Sigmoid colon (tissue), 7 donors: Measurements from ENCODE around the gene ZFPM1. TPM values are rescaled to one million over a fixed set of nuclear protein-coding genes. Genes with fewer than 3 reads are reported as not detected.

Experiments
- DNase-seq: peaks from one replicate; pipeline ENCODE4 v3.0.0-alpha.2; 2019
- H3K27ac ChIP-seq, 4 donors: fragments of 200-600 bp; sonication (generic); one replicate each; pipeline ENCODE4 v1.5.1; 2016 to 2019; ENCODE audit warnings: mild to moderate bottlenecking in 1 of 4
- H3K27me3 ChIP-seq, 3 donors: fragments of 200-600 bp; sonication (generic); one replicate each; pipeline ENCODE4 v1.5.1; 2019; ENCODE audit warnings: mild to moderate bottlenecking in 1 of 3
- H3K36me3 ChIP-seq, 4 donors: fragments of 200-600 bp; sonication (generic); one replicate each; pipeline ENCODE4 v1.5.1; 2016 to 2019
- H3K4me1 ChIP-seq, 4 donors: fragments of 200-600 bp; sonication (generic); one replicate each; pipeline ENCODE4 v1.5.1; 2017 to 2019
- H3K4me3 ChIP-seq, 4 donors: fragments of 200-600 bp; sonication (generic); one replicate each; pipeline ENCODE4 v1.5.1; 2017 to 2019; ENCODE audit warnings: mild to moderate bottlenecking in 2 of 4, moderate library complexity in 1 of 4
- H3K9me3 ChIP-seq, 4 donors: fragments of 200-600 bp in 3 of 4; sonication (generic) in 3 of 4; one replicate each; pipeline versions ENCODE4 v1.5.1 to v1.6.1; 2013 to 2019
- CTCF ChIP-seq, 4 experiments: fragments of 450-650 bp in 3 of 4; fragments of 200-600 bp in 1 of 4; IDR thresholded peaks; one replicate each; pipeline ENCODE4 v1.5.1; 2016 to 2019; ENCODE audit warnings: antibody characterized with exemption in 4 of 4, mild to moderate bottlenecking in 3 of 4, moderate library complexity in 2 of 4
- EP300 ChIP-seq, 4 donors: sonication (generic); formaldehyde crosslinking; IDR thresholded peaks; one replicate each; pipeline ENCODE4 v1.6.1; 2017; ENCODE audit warnings: antibody characterized with exemption in 4 of 4
- POLR2A ChIP-seq, 2 donors: fragments of 450-650 bp; IDR thresholded peaks; one replicate each; pipeline ENCODE4 v1.6.1; 2016; ENCODE audit warnings: antibody characterized with exemption in 2 of 2, mild to moderate bottlenecking in 2 of 2, moderate library complexity in 2 of 2
- POLR2AphosphoS5 ChIP-seq, 4 donors: sonication (generic); formaldehyde crosslinking; IDR thresholded peaks; one replicate each; pipeline ENCODE4 v1.6.1; 2017; ENCODE audit warnings: antibody characterized with exemption in 4 of 4
- WGBS, 2 donors: extraction: QIAGEN DNeasy Blood & Tissue Kit; methylation state at CpG; one replicate each; pipeline ENCODE4 v1.1.7; 2013; 5-methylcytosine and 5-hydroxymethylcytosine counted together
- intact Hi-C: fragments of 100-400 bp; cut with DNase I; formaldehyde crosslinking; loops from one replicate; pipeline ENCODE4 v1.15.1; 2023
- polyA plus RNA-seq, 3 donors: library from polyadenylated mRNA; stranded (reverse); fragments of 200-250 nt; gene quantifications; one replicate each; pipeline ENCODE4 v1.2.3, GENCODE V29; 2013
- total RNA-seq, 4 donors: library from RNA; depleted of rRNA; stranded (reverse); fragments of >200 nt; gene quantifications; one replicate each; pipeline ENCODE4 v1.1.0, GENCODE V29; 2016
- donor health status: healthy with polysubstance abuse.
- donor health status: Bipolar disorder and iron deficiency.
- donor health status: healthy.

Gene ZFPM1
- total and polyA plus RNA-seq, 7 donors: 0.27 to 3.7 (median 0.66) TPM

- 93 to 94% methylated on average over 26 of the region's 26 CpGs for WGBS, 2 donors
Observed at GRCh38 chr16:88446736-88447135, 6.3 kb upstream of the ZFPM1 start.

GRCh38 chr16:88447881-88448280 lies 5.2 kb upstream of the ZFPM1 start:
- no peak for TF ChIP-seq POLR2A (IDR thresholded peaks at IDR 0.05)
- TF ChIP-seq POLR2AphosphoS5 (IDR thresholded peaks at IDR 0.05): no peak
- TF ChIP-seq EP300 (IDR thresholded peaks at IDR 0.05): no peak
- no peak for TF ChIP-seq CTCF (IDR thresholded peaks at IDR 0.05)
- DNase-seq: no peak
- Histone ChIP-seq H3K36me3 (no peaks in the 10 kb centered on the region), H3K27me3 (peaks cover 0 to 10% (median under 1%) of the 10 kb centered on the region in 3 donors), H3K9me3 (no peaks in the 10 kb centered on the region), H3K4me1 (peaks cover 0 to 12% (median 10%) of the 10 kb centered on the region in 4 donors), H3K27ac (no peak overlapping the region), H3K4me3 (no peak overlapping the region)
- intact Hi-C loops: no loop called here
- 77 to 79% methylated on average over 5 of the region's 5 CpGs for WGBS, 2 donors

More at GRCh38 chr16:88446736-88447135, 6.3 kb upstream of the ZFPM1 start:
- TF ChIP-seq CTCF (IDR thresholded peaks at IDR 0.05): no peak
- TF ChIP-seq EP300 (IDR thresholded peaks at IDR 0.05): no peak
- no peak for TF ChIP-seq POLR2A (IDR thresholded peaks at IDR 0.05)
- Histone ChIP-seq H3K27me3 (peaks cover 0 to 19% (median 12%) of the 10 kb centered on the region in 3 donors), H3K4me1 (peaks cover 0 to 7% (median 6%) of the 10 kb centered on the region in 4 donors), H3K36me3 (no peaks in the 10 kb centered on the region), H3K27ac (no peak overlapping the region), H3K9me3 (no peaks in the 10 kb centered on the region), H3K4me3 (no peak overlapping the region)
- intact Hi-C loops: no loop called here
- no peak for DNase-seq

GRCh38 chr16:88448461-88449266 lies 4.4 kb upstream of the ZFPM1 start:
- H3K9me3 ChIP-seq: no peaks in the 10 kb centered on the region
- peaks cover under 1 to 4% (median 2%) of the 10 kb centered on the region in 3 donors for H3K27me3 ChIP-seq
- WGBS, 2 donors: 54 to 79% methylated on average over 26 of the region's 26 CpGs
- no peak overlapping the region for H3K27ac ChIP-seq
- no peak for DNase-seq
- no peaks in the 10 kb centered on the region for H3K36me3 ChIP-seq
- intact Hi-C loops: no loop called here
- no peak for TF ChIP-seq POLR2AphosphoS5 (IDR thresholded peaks at IDR 0.05)
- TF ChIP-seq CTCF (IDR thresholded peaks at IDR 0.05): no peak
- TF ChIP-seq POLR2A (IDR thresholded peaks at IDR 0.05): no peak
- no peak for TF ChIP-seq EP300 (IDR thresholded peaks at IDR 0.05)
- peaks cover 0 to 10% (median 7%) of the 10 kb centered on the region in 4 donors for H3K4me1 ChIP-seq
- H3K4me3 ChIP-seq: no peak overlapping the region

- Histone ChIP-seq H3K4me1 (peaks cover 0 to 15% (median 13%) of the 10 kb centered on the region in 4 donors), H3K4me3 (no peak overlapping the region), H3K36me3 (no peaks in the 10 kb centered on the region), H3K9me3 (no peaks in the 10 kb centered on the region), H3K27me3 (peaks cover 6 to 10% (median 6%) of the 10 kb centered on the region in 3 donors), H3K27ac (no peak overlapping the region)
- no peak for DNase-seq
- 27 to 65% methylated on average over 5 of the region's 5 CpGs for WGBS, 2 donors
- no peak for TF ChIP-seq CTCF (IDR thresholded peaks at IDR 0.05)
- no peak for TF ChIP-seq POLR2A (IDR thresholded peaks at IDR 0.05)
- TF ChIP-seq EP300 (IDR thresholded peaks at IDR 0.05): no peak
- TF ChIP-seq POLR2AphosphoS5 (IDR thresholded peaks at IDR 0.05): no peak
- intact Hi-C loops: no loop called here
Observed at GRCh38 chr16:88449267-88449561, 3.9 kb upstream of the ZFPM1 start.
